HG02763 (cell line): ENCODE measurements around the gene CCRL2.

ENCODE experiments used
- ATAC-seq: cut with Tn5 transposase; IDR thresholded peaks from one replicate; pipeline ENCODE4 v1.9.1; 2021; ENCODE audit warnings: mild to moderate bottlenecking, moderate library complexity; ENCODE audit not compliant: unreplicated experiment

CCRL2 gene

DNA sequence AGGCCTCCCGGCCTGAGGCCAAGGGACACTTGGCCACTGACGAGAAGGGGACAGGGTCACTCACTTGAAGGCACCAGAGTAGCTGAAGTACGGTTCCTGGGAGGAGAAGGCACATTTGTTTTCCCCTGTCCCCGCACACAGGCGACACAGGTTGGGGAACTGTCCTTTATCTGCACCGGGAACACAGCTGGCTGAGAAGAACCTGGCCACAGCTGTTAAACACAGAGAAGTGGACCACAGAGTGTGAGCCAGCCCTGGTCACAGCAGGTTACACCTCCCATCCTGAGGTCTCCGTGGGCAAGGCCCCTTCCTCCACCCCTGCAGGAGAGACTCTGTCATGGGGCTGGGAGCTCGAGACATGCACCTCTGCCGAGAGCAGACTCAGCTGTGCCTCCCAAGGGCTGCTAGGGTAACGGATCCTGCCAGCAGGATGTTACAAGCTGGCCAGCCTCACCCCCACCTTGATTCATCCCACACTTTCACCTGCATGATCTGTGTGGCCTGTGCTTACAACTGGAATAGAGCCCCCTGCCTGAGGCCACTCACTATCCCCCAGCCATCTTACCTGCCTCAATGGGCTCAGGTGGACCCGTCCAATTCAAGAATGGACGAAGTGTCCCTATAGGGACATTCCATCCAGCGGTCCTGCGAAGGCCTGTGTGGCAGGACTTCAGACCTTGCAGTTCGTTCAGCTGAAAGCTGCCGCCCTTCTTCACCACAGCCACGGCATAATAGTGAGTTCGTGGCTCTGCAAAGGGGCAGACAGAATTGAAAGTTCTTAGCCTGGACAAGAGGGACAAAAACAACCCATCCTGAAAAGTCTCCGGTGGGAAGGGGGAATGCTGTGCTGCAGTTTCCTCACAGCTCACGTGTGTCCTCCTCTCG lies 48.4 kb downstream of the CCRL2 start:
- ATAC-seq = no peak

DNA sequence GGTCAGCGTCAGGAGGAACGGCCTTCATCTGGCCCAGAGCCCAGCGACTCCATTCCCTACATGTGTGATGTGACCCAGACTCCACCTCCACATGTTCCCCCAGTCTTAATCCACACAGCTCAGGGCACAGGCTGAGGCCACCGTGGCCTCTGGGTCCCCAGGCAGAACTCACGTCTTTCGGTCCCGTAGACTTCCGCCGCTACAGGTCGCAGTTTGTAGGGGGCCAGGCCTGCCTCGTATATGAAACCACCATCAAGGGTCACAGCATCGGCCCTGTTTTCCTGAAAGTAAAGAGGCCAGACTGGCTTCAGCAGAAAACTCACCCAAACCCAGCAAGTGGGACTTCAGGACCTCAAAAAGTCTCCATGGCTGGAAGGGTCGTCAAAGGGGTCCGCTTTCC lies 49.1 kb downstream of the CCRL2 start:
- ATAC-seq = no peak
